ENCODE data around the gene PADI3. TPM values are rescaled to one million over a fixed set of nuclear protein-coding genes. Genes with fewer than 3 reads are reported as not detected.

Gene PADI3
- total and polyA plus RNA-seq, 2 donors (not counting 3 experiments of a cell fraction or from before 2014, with no cell fraction given), result not detected

DNA sequence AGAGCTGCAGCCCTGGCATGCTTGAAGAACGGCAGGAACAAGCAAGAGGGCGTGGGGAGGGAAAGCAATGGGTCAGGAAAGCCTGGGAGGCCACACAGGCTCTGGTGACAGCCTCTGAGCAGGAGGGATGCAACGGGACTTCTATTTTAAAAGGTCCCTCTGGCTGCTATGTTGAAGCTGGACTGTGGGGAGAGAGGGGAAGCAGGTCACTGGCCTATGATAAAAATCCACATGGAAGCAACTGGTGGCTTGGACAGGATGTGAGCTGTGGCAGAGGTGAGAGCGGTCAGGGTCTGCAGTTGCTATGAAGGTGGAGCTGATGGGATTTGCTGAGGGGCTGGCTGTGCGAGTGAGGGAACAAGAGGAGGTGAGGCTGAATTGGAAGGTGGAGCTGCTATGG is 32.8 kb upstream of the PADI3 start:
- Histone ChIP-seq H3K36me3 (ENCODE audit: control insufficient read depth in 2 of 2, extremely low read depth in 1 of 2, insufficient read depth in 2 of 2, low read length in 2 of 2) (no peaks in the 10 kb centered on the region), H2AFZ (ENCODE audit: low read depth, low read length) (no peak overlapping the region), H3K79me2 (ENCODE audit: control insufficient read depth, insufficient read depth, low read length) (no peaks in the 10 kb centered on the region), H3K4me2 (ENCODE audit: insufficient read depth, low read length) (no peak overlapping the region), H3K27ac (ENCODE audit: insufficient read depth, low read depth, low read length) (no peak overlapping the region), H3K4me3 (replicated peaks in 1 of 3; ENCODE audit: insufficient read depth in 1 of 3, low read depth in 1 of 3, low read length in 3 of 3) (no peak overlapping the region), H3K9me3 (replicated peaks; ENCODE audit: control insufficient read depth, insufficient read depth, low read length) (no peaks in the 10 kb centered on the region), H3K9me1 (replicated peaks; ENCODE audit: control insufficient read depth, extremely low read depth, insufficient read depth, low read length) (no peaks in the 10 kb centered on the region), H3K4me1 (ENCODE audit: control insufficient read depth, extremely low read depth, insufficient read depth, low read length) (no peaks in the 10 kb centered on the region), H3K9ac (replicated peaks; ENCODE audit: extremely low read depth, insufficient read depth, low read length) (no peak overlapping the region), H4K20me1 (replicated peaks; ENCODE audit: control insufficient read depth, extremely low read depth, insufficient read depth, low read length) (no peaks in the 10 kb centered on the region), H3K27me3 (ENCODE audit: control insufficient read depth in 2 of 2, insufficient read depth in 2 of 2, low read length in 2 of 2) (no peaks in the 10 kb centered on the region)
- TF ChIP-seq, protein P1, sequence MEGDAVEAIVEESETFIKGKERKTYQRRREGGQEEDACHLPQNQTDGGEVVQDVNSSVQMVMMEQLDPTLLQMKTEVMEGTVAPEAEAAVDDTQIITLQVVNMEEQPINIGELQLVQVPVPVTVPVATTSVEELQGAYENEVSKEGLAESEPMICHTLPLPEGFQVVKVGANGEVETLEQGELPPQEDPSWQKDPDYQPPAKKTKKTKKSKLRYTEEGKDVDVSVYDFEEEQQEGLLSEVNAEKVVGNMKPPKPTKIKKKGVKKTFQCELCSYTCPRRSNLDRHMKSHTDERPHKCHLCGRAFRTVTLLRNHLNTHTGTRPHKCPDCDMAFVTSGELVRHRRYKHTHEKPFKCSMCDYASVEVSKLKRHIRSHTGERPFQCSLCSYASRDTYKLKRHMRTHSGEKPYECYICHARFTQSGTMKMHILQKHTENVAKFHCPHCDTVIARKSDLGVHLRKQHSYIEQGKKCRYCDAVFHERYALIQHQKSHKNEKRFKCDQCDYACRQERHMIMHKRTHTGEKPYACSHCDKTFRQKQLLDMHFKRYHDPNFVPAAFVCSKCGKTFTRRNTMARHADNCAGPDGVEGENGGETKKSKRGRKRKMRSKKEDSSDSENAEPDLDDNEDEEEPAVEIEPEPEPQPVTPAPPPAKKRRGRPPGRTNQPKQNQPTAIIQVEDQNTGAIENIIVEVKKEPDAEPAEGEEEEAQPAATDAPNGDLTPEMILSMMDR (IDR thresholded peaks at IDR 0.05; ENCODE audit: extremely low read depth in 1 of 2, insufficient read depth in 1 of 2, low read depth in 1 of 2, low read length in 2 of 2), result no peak
- no peak for TF ChIP-seq POLR2AphosphoS5 (IDR thresholded peaks at IDR 0.05; ENCODE audit: insufficient read depth, low read depth, low read length)
- TF ChIP-seq, protein P2, sequence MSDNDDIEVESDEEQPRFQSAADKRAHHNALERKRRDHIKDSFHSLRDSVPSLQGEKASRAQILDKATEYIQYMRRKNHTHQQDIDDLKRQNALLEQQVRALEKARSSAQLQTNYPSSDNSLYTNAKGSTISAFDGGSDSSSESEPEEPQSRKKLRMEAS (IDR thresholded peaks at IDR 0.05; ENCODE audit: insufficient read depth, insufficient read length), result no peak
- no peak for TF ChIP-seq JUN (IDR thresholded peaks at IDR 0.05; ENCODE audit: borderline replicate concordance, insufficient read depth, insufficient read length, low read depth)
- no peak for TF ChIP-seq GATA2 (IDR thresholded peaks at IDR 0.05; ENCODE audit: insufficient read depth, insufficient read length, low read depth, low read length)
- TF ChIP-seq POLR2A (IDR thresholded peaks at IDR 0.05; ENCODE audit: low read depth, low read length), result no peak
- TF ChIP-seq FOS (IDR thresholded peaks at IDR 0.05; ENCODE audit: borderline replicate concordance, insufficient read depth, low read length), result no peak
- TF ChIP-seq MYC (IDR thresholded peaks at IDR 0.05; ENCODE audit: low read depth, low read length), result no peak
- no peak for TF ChIP-seq EZH2 (IDR thresholded peaks at IDR 0.05; ENCODE audit: borderline replicate concordance, low read depth, low read length, severe bottlenecking)
- dilution Hi-C loops (cut with MboI; ENCODE audit: extremely low pct_ligation_motif_present, low sequenced_read_pairs), result no loop called here
- no TSS peak for BruUV-seq (replicated peaks)
- intact Hi-C loops (cut with micrococcal nuclease), result no loop called here
- DNase-seq (ENCODE audit: low read depth, low spot score), result peak; percentile 19
- POLR2A ChIA-PET, result no interaction called here
- FAIRE-seq, result no peak
- CTCF ChIA-PET, result interaction anchor here (1.3 to 2.0 kb wide), 2 partner anchors 19 to 90 kb away, joined by 3 to 4 read pairs; no protein-coding TSS in a partner anchor

All from endothelial cell of umbilical vein (primary cell).